Measurements from ENCODE around the gene ANKRA2.

The ANKRA2 gene

DNA sequence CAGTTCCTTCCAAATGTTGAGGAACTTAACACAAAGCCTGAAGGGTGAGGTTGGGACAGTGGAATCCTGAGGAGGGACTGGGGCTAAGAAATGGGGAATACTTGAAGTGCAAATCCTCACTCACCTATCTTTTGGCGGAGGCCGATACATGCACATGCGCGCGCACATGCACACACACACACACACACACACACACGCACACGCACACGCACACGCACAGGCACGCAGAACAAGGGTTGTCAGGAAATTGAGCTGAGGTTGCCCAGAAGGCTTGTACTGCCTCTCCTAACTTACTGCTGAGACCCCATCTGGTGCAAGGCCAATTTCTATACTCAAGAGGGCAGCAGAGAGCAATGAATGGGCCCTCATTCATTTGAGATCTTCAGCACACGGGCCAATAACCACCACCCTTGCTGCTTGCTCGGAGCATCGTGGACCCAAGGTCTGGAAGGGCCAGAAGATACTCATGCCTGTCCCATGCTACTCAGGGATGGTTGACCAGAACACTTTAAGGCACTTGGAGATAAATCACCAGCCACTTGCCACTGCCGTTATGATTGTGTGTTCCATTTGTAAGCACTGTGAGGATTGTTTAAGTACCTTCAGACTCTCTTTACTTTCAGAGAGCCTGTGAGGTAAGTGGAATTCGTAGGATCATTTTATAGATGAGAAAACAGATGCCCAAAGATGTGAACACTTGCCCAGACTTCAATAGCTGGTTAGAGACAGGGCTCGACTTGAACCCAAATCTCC is 45.7 kb downstream of the ANKRA2 start:
- Histone ChIP-seq H3K27me3 (ENCODE audit: low read length) (no peaks in the 10 kb centered on the region), H3F3A (ENCODE audit: insufficient read depth) (peaks cover 5% of the 10 kb centered on the region; the same call in 1 of the 2 replicates), H3K79me2 (ENCODE audit: insufficient read depth, low read length) (no peaks in the 10 kb centered on the region), H3K27ac (ENCODE audit: low read depth, low read length) (no peak overlapping the region), H3K9ac (ENCODE audit: low read length) (peak overlapping the region; percentile 37), H3K36me3 (ENCODE audit: low read length) (no peaks in the 10 kb centered on the region), H3K9me2 (replicated peaks; ENCODE audit: insufficient read depth, low read length) (no peaks in the 10 kb centered on the region), H4K20me1 (ENCODE audit: low read depth, low read length) (no peaks in the 10 kb centered on the region), H3K4me3 (ENCODE audit: insufficient read depth, low read length, poor library complexity, severe bottlenecking) (peak overlapping the region; percentile 12), H3K4me2 (ENCODE audit: low read depth, low read length, poor library complexity, severe bottlenecking) (peak overlapping the region; percentile 47), H2AFZ (ENCODE audit: low read depth, low read length, severe bottlenecking) (peak overlapping the region; percentile 55), H3K9me3 (ENCODE audit: insufficient read depth, low read length) (no peaks in the 10 kb centered on the region)
- no peak for TF ChIP-seq EZH2phosphoT487 (conservative IDR thresholded peaks at IDR 0.05; ENCODE audit: low read length)
- TF ChIP-seq, protein P1, sequence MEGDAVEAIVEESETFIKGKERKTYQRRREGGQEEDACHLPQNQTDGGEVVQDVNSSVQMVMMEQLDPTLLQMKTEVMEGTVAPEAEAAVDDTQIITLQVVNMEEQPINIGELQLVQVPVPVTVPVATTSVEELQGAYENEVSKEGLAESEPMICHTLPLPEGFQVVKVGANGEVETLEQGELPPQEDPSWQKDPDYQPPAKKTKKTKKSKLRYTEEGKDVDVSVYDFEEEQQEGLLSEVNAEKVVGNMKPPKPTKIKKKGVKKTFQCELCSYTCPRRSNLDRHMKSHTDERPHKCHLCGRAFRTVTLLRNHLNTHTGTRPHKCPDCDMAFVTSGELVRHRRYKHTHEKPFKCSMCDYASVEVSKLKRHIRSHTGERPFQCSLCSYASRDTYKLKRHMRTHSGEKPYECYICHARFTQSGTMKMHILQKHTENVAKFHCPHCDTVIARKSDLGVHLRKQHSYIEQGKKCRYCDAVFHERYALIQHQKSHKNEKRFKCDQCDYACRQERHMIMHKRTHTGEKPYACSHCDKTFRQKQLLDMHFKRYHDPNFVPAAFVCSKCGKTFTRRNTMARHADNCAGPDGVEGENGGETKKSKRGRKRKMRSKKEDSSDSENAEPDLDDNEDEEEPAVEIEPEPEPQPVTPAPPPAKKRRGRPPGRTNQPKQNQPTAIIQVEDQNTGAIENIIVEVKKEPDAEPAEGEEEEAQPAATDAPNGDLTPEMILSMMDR (IDR thresholded peaks at IDR 0.05; ENCODE audit: insufficient read depth, low read length, poor library complexity, severe bottlenecking) = peak; percentile 51

DNA sequence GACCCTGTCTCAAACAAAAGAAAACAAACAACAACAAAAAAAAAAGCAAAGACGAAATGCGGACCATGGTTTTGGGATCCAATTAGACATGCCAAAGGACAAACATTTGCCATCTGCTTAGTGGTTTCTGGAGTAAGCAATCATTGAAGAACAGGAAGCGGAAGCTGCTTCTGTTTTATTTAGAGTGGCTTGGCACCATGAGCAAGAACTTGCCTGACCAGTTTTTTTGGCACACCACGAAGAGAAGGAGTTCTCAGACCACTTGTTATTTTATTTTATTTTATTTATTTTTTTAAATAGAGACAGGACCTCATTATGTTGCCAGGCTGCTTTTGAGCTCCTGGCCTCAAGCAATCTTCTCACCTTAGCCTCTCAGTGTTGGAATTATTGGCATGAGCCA is 50.2 kb downstream of the ANKRA2 start:
- H3F3A ChIP-seq (ENCODE audit: insufficient read depth) = peaks cover 5% of the 10 kb centered on the region; the same call in 1 of the 2 replicates
- no peaks in the 10 kb centered on the region for H3K27me3 ChIP-seq (ENCODE audit: low read length)
- no peak for TF ChIP-seq EZH2phosphoT487 (conservative IDR thresholded peaks at IDR 0.05; ENCODE audit: low read length)
- TF ChIP-seq, protein P1 (IDR thresholded peaks at IDR 0.05; ENCODE audit: insufficient read depth, low read length, poor library complexity, severe bottlenecking) = no peak
- H3K4me2 ChIP-seq (ENCODE audit: low read depth, low read length, poor library complexity, severe bottlenecking) = no peak overlapping the region
- no peaks in the 10 kb centered on the region for H3K79me2 ChIP-seq (ENCODE audit: insufficient read depth, low read length)
- no peak overlapping the region for H2AFZ ChIP-seq (ENCODE audit: low read depth, low read length, severe bottlenecking)
- no peaks in the 10 kb centered on the region for H3K9me2 ChIP-seq (replicated peaks; ENCODE audit: insufficient read depth, low read length)
- no peak overlapping the region for H3K4me3 ChIP-seq (ENCODE audit: insufficient read depth, low read length, poor library complexity, severe bottlenecking)
- H3K9ac ChIP-seq (ENCODE audit: low read length) = no peak overlapping the region
- H3K27ac ChIP-seq (ENCODE audit: low read depth, low read length) = no peak overlapping the region
- no peaks in the 10 kb centered on the region for H4K20me1 ChIP-seq (ENCODE audit: low read depth, low read length)
- H3K9me3 ChIP-seq (ENCODE audit: insufficient read depth, low read length) = no peaks in the 10 kb centered on the region
- H3K36me3 ChIP-seq (ENCODE audit: low read length) = no peaks in the 10 kb centered on the region

DNA sequence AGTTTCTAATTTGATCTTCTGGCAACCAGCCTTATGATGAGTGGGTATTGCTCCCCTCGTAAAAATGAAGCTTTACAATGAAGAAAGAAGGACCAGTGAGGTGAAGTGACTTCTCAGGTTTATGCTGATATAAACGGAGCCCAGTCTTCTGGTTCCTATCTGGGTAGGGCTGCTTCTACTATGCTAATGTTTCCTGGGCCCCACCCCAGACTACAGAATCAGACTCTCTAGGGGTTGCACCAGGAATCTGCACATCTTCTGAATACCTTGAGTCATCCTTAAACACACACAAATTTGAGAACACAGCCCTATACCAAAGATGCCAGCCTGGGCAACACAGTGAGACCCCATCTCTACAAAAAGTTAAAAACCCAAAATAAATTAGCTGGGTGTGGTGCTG is 51.0 kb downstream of the ANKRA2 start:
- Histone ChIP-seq H3K79me2 (ENCODE audit: insufficient read depth, low read length) (no peaks in the 10 kb centered on the region), H3K9ac (ENCODE audit: low read length) (no peak overlapping the region), H3K4me2 (ENCODE audit: low read depth, low read length, poor library complexity, severe bottlenecking) (no peak overlapping the region)

More for the DNA sequence above, 51.0 kb downstream of the ANKRA2 start:
- H3F3A ChIP-seq (ENCODE audit: insufficient read depth) = peaks cover 5% of the 10 kb centered on the region; the same call in 1 of the 2 replicates
- no peak overlapping the region for H2AFZ ChIP-seq (ENCODE audit: low read depth, low read length, severe bottlenecking)
- H3K9me2 ChIP-seq (replicated peaks; ENCODE audit: insufficient read depth, low read length) = no peaks in the 10 kb centered on the region
- TF ChIP-seq, protein P1 (IDR thresholded peaks at IDR 0.05; ENCODE audit: insufficient read depth, low read length, poor library complexity, severe bottlenecking) = no peak
- TF ChIP-seq EZH2phosphoT487 (conservative IDR thresholded peaks at IDR 0.05; ENCODE audit: low read length) = no peak
- no peaks in the 10 kb centered on the region for H3K27me3 ChIP-seq (ENCODE audit: low read length)
- H3K27ac ChIP-seq (ENCODE audit: low read depth, low read length) = no peak overlapping the region
- H3K9me3 ChIP-seq (ENCODE audit: insufficient read depth, low read length) = no peaks in the 10 kb centered on the region
- H4K20me1 ChIP-seq (ENCODE audit: low read depth, low read length) = no peaks in the 10 kb centered on the region
- H3K36me3 ChIP-seq (ENCODE audit: low read length) = no peaks in the 10 kb centered on the region
- no peak overlapping the region for H3K4me3 ChIP-seq (ENCODE audit: insufficient read depth, low read length, poor library complexity, severe bottlenecking)
